BE2C (cell line): Measurements from ENCODE around the gene AKAP13.

Experiments used
- DNase-seq: peaks from one replicate; pipeline ENCODE4 v3.0.0-alpha.2; 2020
- H3K27me3 ChIP-seq: fragments of 250-450 bp; sonication (Bioruptor Pico); 2 replicates; pipeline ENCODE4 v1.5.1; 2020; ENCODE audit warnings: mild to moderate bottlenecking
- H3K36me3 ChIP-seq: fragments of 250-450 bp; sonication (Bioruptor Pico); 2 replicates; pipeline ENCODE4 v1.5.1; 2020; ENCODE audit warnings: mild to moderate bottlenecking
- H3K4me1 ChIP-seq: fragments of 250-450 bp; sonication (Bioruptor Pico); 2 replicates; pipeline ENCODE4 v1.5.1; 2020
- H3K4me3 ChIP-seq: 2 replicates; pipeline ENCODE4 v1.5.1; 2011; ENCODE audit warnings: low read depth, low read length
- H3K9me3 ChIP-seq: fragments of 250-450 bp; sonication (Bioruptor Pico); 2 replicates; pipeline ENCODE4 v1.5.1; 2020
- CTCF ChIP-seq: IDR thresholded peaks from 2 replicates; pipeline ENCODE4 v1.5.1; 2012; ENCODE audit warnings: mild to moderate bottlenecking, low read depth, low read length

Gene AKAP13

GRCh38 chr15:85492406-85492805 lies 112.0 kb downstream of the AKAP13 start:
- TF ChIP-seq CTCF = no peak
- Histone ChIP-seq H3K4me3 (no peak overlapping the region), H3K9me3 (no peaks in the 10 kb centered on the region), H3K36me3 (no peaks in the 10 kb centered on the region), H3K4me1 (peaks cover 37% of the 10 kb centered on the region), H3K27me3 (no peaks in the 10 kb centered on the region)
- no peak for DNase-seq

GRCh38 chr15:85493260-85493659 lies 112.9 kb downstream of the AKAP13 start:
- Histone ChIP-seq H3K27me3 (no peaks in the 10 kb centered on the region), H3K4me3 (no peak overlapping the region), H3K4me1 (peaks cover 41% of the 10 kb centered on the region), H3K36me3 (no peaks in the 10 kb centered on the region), H3K9me3 (no peaks in the 10 kb centered on the region)
- no peak for TF ChIP-seq CTCF
- DNase-seq = no peak

- H3K27me3 ChIP-seq = no peaks in the 10 kb centered on the region
- no peaks in the 10 kb centered on the region for H3K9me3 ChIP-seq
- no peaks in the 10 kb centered on the region for H3K36me3 ChIP-seq
- no peak for TF ChIP-seq CTCF
- DNase-seq = peak; percentile 21
- 0 out of 2 replicates have a peak overlapping the region, but pooled peaks have one; percentile 4 for H3K4me3 ChIP-seq
- peaks cover 39% of the 10 kb centered on the region for H3K4me1 ChIP-seq
Observed at GRCh38 chr15:85494048-85494777, 113.8 kb downstream of the AKAP13 start.

GRCh38 chr15:85495096-85495495 lies 114.7 kb downstream of the AKAP13 start:
- Histone ChIP-seq H3K4me1 (peaks cover 48% of the 10 kb centered on the region), H3K9me3 (no peaks in the 10 kb centered on the region), H3K4me3 (peak overlapping the region; percentile 34), H3K36me3 (no peaks in the 10 kb centered on the region), H3K27me3 (no peaks in the 10 kb centered on the region)
- TF ChIP-seq CTCF = no peak
- DNase-seq = no peak

GRCh38 chr15:85495544-85495943 lies 115.1 kb downstream of the AKAP13 start:
- no peaks in the 10 kb centered on the region for H3K27me3 ChIP-seq
- H3K36me3 ChIP-seq = no peaks in the 10 kb centered on the region
- peaks cover 52% of the 10 kb centered on the region for H3K4me1 ChIP-seq
- DNase-seq = no peak
- H3K9me3 ChIP-seq = no peaks in the 10 kb centered on the region
- TF ChIP-seq CTCF = no peak
- peak overlapping the region; percentile 34 for H3K4me3 ChIP-seq

- no peak for TF ChIP-seq CTCF
- no peaks in the 10 kb centered on the region for H3K36me3 ChIP-seq
- peak overlapping the region; percentile 34 for H3K4me3 ChIP-seq
- peak; percentile 44 for DNase-seq
- H3K4me1 ChIP-seq = peaks cover 59% of the 10 kb centered on the region
- no peaks in the 10 kb centered on the region for H3K9me3 ChIP-seq
- H3K27me3 ChIP-seq = no peaks in the 10 kb centered on the region
Observed at GRCh38 chr15:85496151-85496550, 115.7 kb downstream of the AKAP13 start.
